Measurements from ENCODE around the gene TENT5A.

Gene TENT5A

GRCh38 chr6:81713205-81713604, 39.3 kb downstream of the TENT5A start:
- no peak for DNase-seq (ENCODE audit: low spot score)
- no peak for TF ChIP-seq CTCF (IDR thresholded peaks at IDR 0.05; ENCODE audit: extremely low read depth, missing control alignments)

- TF ChIP-seq CTCF (IDR thresholded peaks at IDR 0.05; ENCODE audit: extremely low read depth, missing control alignments) = no peak
- no peak for DNase-seq (ENCODE audit: low spot score)
Observed at GRCh38 chr6:81708113-81708699, 44.3 kb downstream of the TENT5A start.

- TF ChIP-seq CTCF (IDR thresholded peaks at IDR 0.05; ENCODE audit: extremely low read depth, missing control alignments) = no peak
- no peak for DNase-seq (ENCODE audit: low spot score)
Observed at GRCh38 chr6:81704700-81705099, 47.8 kb downstream of the TENT5A start.

GRCh38 chr6:81700414-81700813, 52.1 kb downstream of the TENT5A start:
- TF ChIP-seq CTCF (IDR thresholded peaks at IDR 0.05; ENCODE audit: extremely low read depth, missing control alignments) = no peak
- DNase-seq (ENCODE audit: low spot score) = no peak

- DNase-seq (ENCODE audit: low spot score) = no peak
- no peak for TF ChIP-seq CTCF (IDR thresholded peaks at IDR 0.05; ENCODE audit: extremely low read depth, missing control alignments)
Observed at GRCh38 chr6:81697559-81697958, 54.9 kb downstream of the TENT5A start.

GRCh38 chr6:81696524-81696923, 56.0 kb downstream of the TENT5A start:
- no peak for DNase-seq (ENCODE audit: low spot score)

More at GRCh38 chr6:81696524-81696923, 56.0 kb downstream of the TENT5A start:
- no peak for TF ChIP-seq CTCF (IDR thresholded peaks at IDR 0.05; ENCODE audit: extremely low read depth, missing control alignments)
